ENCODE data around the gene GLI1. TPM values are rescaled to one million over a fixed set of nuclear protein-coding genes. Genes with fewer than 3 reads are reported as not detected.
"Not testable (repeated sequence)": the region's sequence is repeated elsewhere in the genome, so short reads cannot be mapped to it uniquely, and the experiment has no call there.

Gene GLI1
- total RNA-seq, result 0.51 and 1.3 TPM in 2 replicates

DNA sequence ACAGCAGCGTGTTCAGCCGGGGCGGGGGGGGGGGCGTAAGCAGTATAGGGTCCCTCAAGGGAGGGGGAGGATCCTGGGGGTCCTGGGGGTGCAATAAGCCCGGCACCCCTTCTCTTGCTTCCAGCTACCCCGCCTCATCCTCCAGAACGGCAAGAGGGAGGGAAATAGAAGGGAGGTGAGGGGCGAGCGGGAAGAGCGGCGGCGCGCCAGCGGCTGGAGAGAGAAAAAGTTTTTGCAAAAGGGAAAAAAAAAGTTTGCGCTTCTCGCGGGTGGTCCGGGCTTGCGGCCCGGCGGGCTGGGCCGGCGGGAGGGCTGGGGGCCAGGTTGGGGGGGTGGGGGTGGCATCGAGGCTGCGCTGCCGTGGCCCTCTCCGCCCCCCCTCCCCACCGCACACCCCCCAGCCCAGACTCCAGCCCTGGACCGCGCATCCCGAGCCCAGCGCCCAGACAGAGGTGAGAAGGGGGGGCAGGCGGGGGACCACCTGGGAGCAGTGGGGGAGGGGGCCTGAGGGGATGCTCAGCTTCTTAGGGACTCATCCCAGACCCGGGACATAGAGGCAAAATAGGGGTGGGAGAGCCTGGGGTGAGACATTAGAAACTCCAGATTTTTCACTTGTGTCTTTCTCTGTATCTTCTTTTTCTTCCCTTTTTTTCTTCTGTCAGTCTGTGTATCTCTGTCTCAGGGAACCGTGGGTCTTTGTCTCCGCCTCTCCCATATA lies at the start of gene GLI1:
Gene GLI1, plus strand, starts transcription at position 36 of the 718 bp plus-strand sequence. CDS start 3,907 bp downstream, outside the sequence.
- Mint-ChIP-seq H3K4me1 (peaks cover 65% of the 10 kb centered on the region), H3K36me3 (ENCODE audit: low read depth) (peaks cover 13% of the 10 kb centered on the region), H3K27ac (peak within 1 kb of the TSS; percentile 98), H3K4me3 (peak within 1 kb of the TSS; percentile 97), H3K27me3 (no peaks in the 10 kb centered on the region), H3K9me3 (no peaks in the 10 kb centered on the region)
- ChIA-PET CTCF (interaction anchor here (0.6 to 6.7 kb wide), 14 partner anchors 11 to 971 kb away, joined by 3 to 74 read pairs (median 5); partner anchors contain the start of gene ARHGAP9), POLR2A (interaction anchor here (0.6 to 6.9 kb wide), 14 partner anchors 9 to 1322 kb away, joined by 3 to 133 read pairs (median 5); partner anchors contain the start of genes ARHGAP9, DDIT3, MARS1 and SHMT2)
- TF ChIP-seq, protein P1, sequence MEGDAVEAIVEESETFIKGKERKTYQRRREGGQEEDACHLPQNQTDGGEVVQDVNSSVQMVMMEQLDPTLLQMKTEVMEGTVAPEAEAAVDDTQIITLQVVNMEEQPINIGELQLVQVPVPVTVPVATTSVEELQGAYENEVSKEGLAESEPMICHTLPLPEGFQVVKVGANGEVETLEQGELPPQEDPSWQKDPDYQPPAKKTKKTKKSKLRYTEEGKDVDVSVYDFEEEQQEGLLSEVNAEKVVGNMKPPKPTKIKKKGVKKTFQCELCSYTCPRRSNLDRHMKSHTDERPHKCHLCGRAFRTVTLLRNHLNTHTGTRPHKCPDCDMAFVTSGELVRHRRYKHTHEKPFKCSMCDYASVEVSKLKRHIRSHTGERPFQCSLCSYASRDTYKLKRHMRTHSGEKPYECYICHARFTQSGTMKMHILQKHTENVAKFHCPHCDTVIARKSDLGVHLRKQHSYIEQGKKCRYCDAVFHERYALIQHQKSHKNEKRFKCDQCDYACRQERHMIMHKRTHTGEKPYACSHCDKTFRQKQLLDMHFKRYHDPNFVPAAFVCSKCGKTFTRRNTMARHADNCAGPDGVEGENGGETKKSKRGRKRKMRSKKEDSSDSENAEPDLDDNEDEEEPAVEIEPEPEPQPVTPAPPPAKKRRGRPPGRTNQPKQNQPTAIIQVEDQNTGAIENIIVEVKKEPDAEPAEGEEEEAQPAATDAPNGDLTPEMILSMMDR (IDR thresholded peaks at IDR 0.05), result no peak
- intact Hi-C loops (cut with micrococcal nuclease), result loop anchor here (1.0 to 10.0 kb wide), 8 partner anchors 27 to 335 kb away; partner anchors contain the start of genes B4GALNT1, DCTN2, DDIT3 and LRP1
- DNase-seq (no peak), ATAC-seq (ENCODE audit: low read depth) (no peak)

DNA sequence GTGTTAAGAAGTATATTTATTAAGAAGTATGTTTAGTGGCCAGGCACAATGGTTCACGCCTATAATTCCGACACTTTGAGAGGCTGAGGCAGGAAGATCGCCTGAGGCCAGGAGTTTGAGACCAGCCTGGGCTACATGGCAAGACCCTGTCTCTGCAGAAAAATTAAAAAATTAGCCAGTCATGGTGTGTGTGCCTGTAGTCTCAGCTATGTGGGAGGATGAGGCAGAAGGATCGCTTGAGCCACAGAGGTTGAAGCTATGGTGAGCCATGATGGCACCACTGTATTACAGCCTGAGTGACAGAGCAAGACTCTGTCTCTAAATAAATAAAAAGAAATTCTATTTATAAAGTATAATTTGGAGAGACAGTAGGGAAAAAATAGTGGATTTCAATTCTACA lies 49.1 kb upstream of the GLI1 start:
- H3K36me3 Mint-ChIP-seq (ENCODE audit: low read depth), result peaks cover 17% of the 10 kb centered on the region
- DNase-seq (no peak), ATAC-seq (ENCODE audit: low read depth) (no peak)
- ChIA-PET POLR2A (no interaction called here), CTCF (interaction anchor here (1.1 kb wide), 1 partner anchor 227 kb away, joined by 4 read pairs; no protein-coding TSS in a partner anchor)
- TF ChIP-seq, protein P1 (IDR thresholded peaks at IDR 0.05), result no peak
- intact Hi-C loops (cut with micrococcal nuclease), result loop anchor here (5.0 kb wide), 1 partner anchor 33 kb away; no protein-coding TSS in a partner anchor
- H3K27me3 Mint-ChIP-seq, result no peaks in the 10 kb centered on the region
- no peak overlapping the region for H3K27ac Mint-ChIP-seq
- no peaks in the 10 kb centered on the region for H3K9me3 Mint-ChIP-seq
- H3K4me1 Mint-ChIP-seq, result peaks cover 16% of the 10 kb centered on the region
- no peak overlapping the region for H3K4me3 Mint-ChIP-seq

DNA sequence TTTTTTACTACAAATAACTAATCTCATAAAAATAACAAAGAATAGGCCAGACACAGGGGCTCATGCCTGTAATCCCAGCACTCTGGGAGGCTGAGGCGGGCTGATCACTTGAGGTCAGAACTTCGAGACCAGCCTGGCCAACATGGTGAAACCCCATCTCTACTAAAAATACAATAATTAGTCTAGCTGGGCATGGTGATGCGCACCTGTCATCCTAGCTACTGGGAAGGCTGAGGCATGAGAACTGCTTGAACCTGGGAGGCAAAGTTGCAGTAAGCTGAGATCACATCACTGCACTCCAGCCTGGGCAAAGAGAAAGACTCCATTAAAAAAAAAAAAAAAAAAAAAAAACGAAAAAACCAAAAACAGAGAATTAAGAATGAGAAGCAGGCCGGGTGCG lies 45.4 kb upstream of the GLI1 start:
- POLR2A ChIA-PET, result not testable (repeated sequence)
- H3K4me1 Mint-ChIP-seq, result peaks cover 35% of the 10 kb centered on the region
- CTCF ChIA-PET, result interaction anchor here (0.7 kb wide), 1 partner anchor 39 kb away, joined by 3 read pairs; no protein-coding TSS in a partner anchor

DNA sequence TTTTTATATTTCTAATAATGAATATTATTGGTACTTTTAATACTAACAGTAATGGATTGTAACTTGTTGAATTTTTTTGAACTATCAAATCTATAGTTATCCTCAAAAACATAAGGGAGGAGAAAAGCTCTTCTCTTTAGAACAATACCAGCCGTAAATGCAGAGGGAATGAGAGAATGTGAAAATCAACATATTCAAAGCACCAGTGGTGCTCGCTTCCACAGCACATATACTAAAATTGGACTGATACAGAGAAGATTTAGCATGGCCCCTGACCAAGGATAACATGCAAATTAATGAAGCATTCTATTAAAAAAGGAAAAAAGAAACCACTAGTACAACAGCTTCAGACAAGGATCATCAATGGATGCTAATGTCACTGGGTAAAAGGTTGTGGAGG lies 44.5 kb upstream of the GLI1 start:
- Mint-ChIP-seq H3K27ac (no peak overlapping the region), H3K4me3 (no peak overlapping the region), H3K4me1 (peaks cover 35% of the 10 kb centered on the region), H3K36me3 (ENCODE audit: low read depth) (peaks cover 29% of the 10 kb centered on the region), H3K9me3 (no peaks in the 10 kb centered on the region), H3K27me3 (no peaks in the 10 kb centered on the region)
- CTCF ChIA-PET, result no interaction called here
- TF ChIP-seq, protein P1 (IDR thresholded peaks at IDR 0.05), result no peak
- ATAC-seq (ENCODE audit: low read depth) (no peak), DNase-seq (no peak)
- POLR2A ChIA-PET, result no interaction called here
- intact Hi-C loops (cut with micrococcal nuclease), result no loop called here

More for the DNA sequence above, 45.4 kb upstream of the GLI1 start:
- intact Hi-C loops (cut with micrococcal nuclease), result loop anchor here (5.0 kb wide), 1 partner anchor 37 kb away; no protein-coding TSS in a partner anchor
- not testable (repeated sequence) for ATAC-seq (ENCODE audit: low read depth); DNase-seq; H3K27me3 Mint-ChIP-seq; H3K27ac Mint-ChIP-seq; H3K9me3 Mint-ChIP-seq; H3K4me3 Mint-ChIP-seq
- H3K36me3 Mint-ChIP-seq (ENCODE audit: low read depth), result peaks cover 23% of the 10 kb centered on the region

DNA sequence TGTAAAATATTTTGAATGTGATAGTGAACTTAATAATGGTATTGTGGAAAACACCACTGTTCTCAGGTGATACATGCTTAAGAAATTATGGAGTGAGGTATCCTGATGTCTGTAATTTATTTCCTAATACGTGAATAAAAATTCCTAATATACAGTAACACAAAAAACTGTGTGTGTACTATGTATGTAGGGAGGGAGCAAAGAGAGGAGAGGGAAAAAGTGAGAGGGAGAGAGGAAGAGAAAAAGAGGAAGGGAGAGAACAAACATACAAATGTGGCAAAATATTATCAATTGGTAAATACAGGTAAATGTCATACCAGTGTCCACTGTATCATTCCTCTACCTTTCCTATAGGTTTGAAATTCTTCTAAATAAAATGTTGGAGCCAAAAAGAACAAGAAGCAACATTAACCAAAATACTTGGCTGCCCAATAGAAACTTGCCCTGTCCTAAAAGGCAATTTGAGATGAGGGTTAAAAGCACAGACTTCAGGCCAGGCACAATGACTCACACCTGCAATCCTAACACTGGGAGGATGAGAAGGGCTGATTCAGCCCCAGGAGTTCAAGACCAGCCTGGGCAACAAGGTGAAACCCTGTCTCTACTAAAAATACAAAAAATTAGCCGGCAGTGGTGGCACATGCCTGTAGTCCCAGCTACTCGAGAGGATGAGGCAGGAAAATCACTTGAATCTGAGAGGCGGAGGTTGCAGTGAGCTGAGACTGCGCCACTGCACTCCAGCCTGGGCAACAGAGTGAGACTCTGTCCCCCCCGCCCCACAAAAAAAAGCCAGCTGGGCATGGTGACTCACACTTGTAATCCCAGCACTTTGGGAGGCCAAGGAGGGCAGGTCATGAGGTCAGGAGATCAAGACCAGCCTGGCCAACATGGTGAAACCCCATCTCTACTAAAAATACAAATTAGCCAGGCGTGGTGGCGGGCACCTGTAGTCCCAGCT lies 43.3 kb upstream of the GLI1 start:
- TF ChIP-seq, protein P1 (IDR thresholded peaks at IDR 0.05), result no peak
- Mint-ChIP-seq H3K4me1 (peaks cover 31% of the 10 kb centered on the region), H3K9me3 (no peaks in the 10 kb centered on the region), H3K27ac (no peak overlapping the region), H3K36me3 (ENCODE audit: low read depth) (peaks cover 32% of the 10 kb centered on the region), H3K4me3 (no peak overlapping the region), H3K27me3 (no peaks in the 10 kb centered on the region)
- ATAC-seq (ENCODE audit: low read depth) (no peak), DNase-seq (no peak)
- intact Hi-C loops (cut with micrococcal nuclease), result no loop called here
- POLR2A ChIA-PET, result interaction anchor here (0.6 kb wide), 1 partner anchor 137 kb away, joined by 4 read pairs; no protein-coding TSS in a partner anchor
- CTCF ChIA-PET, result no interaction called here

Data from activated B cell treated with CpG ODN at 0.5 μM for 24 hours (primary cell).